GM21390 (cell line): ENCODE data around the gene XRCC3.
"Not testable (repeated sequence)": the region's sequence is repeated elsewhere in the genome, so short reads cannot be mapped to it uniquely, and the experiment has no call there.

Experiments
- ATAC-seq: cut with Tn5 transposase; IDR thresholded peaks from one replicate; pipeline ENCODE4 v1.9.1; 2021; ENCODE audit not compliant: unreplicated experiment

The XRCC3 gene

DNA sequence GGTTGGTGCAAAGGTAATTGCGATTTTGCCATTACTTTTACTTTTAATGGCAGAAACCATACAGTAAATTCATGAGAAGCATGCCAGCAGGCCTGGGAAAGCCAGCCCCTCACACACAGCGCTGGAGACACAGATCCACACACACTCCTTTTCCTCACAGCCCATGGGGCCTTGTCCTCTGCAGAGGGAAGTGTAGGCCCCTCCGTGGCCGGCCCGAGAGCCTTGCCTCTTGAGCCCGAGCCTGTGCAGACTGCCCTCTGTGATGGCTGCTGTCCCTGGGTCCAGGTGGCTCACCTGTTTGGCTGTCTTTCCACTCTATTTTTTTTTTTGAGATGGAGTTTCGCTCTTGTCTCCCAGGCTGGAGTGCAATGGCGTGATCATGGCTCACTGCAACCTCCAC, 39.3 kb downstream of the XRCC3 start:
- ATAC-seq: no peak

DNA sequence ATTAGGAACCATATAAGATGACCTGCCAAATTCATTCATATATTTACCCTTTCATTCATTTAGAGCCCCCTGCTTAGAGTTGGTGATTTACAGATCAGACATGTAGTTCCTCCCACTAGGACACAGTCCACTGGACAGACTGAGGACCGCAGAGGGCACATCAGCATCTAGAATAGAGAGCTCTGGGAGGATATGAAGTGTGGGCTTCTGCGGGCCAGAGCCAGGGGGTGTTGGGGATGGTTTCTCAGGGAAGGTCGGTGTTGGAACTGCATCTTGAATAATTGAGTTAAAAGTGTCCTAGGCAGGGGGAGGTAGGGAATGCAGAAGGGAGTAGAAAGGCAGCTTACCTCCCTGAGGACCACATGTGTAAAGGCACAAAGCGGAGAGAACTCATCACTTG, 43.3 kb downstream of the XRCC3 start:
- ATAC-seq: no peak

DNA sequence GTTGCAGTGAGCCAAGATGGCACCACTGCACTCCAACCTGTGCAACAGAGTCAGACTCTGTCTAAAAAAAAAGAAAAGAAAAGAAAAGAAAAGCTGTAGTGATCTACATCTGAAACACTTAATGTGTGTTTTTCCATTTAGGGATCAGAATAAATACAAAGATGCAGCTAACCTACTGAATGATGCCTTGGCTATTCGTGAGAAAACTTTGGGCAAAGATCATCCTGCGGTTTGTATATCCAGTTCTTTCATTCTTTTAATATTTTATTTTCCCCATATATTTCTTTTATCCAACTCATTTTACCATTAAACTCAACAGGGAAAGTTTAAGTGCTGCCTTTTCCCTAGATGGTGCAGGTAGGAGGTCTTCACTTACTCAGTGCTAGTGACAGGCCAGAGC, 45.9 kb downstream of the XRCC3 start:
- no peak for ATAC-seq

DNA sequence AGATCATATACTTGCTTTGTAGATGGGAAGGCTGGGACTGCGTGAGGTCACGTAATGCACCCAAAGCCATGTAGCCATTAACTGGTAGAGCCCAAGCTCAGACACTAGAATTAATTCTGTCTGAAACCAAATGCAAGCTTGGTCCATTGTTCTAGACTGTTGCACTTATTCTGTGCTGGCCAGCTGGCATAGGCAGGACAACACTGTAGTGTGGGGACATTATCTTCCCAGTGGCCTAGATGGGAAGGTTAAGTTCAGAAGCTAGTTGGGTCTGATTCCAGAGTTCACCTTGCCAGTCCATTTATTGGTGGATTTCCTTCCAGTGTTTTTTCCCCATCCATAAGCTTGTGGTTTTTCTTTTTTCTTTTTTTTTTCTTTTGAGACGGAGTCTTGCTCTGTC, 47.1 kb downstream of the XRCC3 start:
- ATAC-seq: no peak

DNA sequence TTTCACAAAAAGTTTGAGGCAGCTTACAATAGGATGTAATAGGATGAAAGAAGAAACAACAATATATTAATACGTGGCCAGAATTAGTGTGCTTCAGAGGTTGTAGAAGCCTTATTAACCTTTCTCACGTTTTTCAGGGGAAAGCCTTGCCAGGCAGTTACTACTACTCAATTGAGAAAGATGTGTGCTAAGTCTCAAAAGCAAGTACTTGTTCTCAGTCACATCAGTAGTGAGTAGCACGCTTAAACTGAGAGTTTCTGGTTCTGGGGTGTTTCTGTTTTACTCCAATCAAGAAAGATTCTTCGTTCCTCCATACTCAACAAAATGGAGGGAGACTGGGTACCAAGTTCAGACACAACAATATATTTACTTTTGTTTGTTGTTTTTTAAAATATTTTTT, 47.6 kb downstream of the XRCC3 start:
- no peak for ATAC-seq

DNA sequence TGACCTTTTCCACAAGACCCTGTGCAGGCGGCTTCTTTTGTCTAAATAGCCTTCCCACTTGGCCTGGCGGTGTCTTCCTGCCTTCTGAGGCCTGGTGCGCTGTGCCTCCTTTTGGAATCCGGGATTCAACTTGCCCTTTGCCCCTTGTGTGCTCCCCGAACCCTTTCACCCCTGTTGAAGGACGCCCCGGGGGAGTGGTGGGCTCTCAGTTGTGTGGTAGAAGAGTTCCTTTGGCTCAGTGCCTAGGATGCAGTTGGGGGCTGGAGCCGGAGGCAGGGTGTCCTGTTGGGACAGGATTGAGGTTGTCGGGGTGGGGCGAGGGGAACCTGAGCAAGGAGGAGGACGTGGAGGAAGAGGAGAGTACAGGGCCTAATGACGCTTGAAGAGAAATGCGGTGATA, 51.7 kb downstream of the XRCC3 start:
- no peak for ATAC-seq

DNA sequence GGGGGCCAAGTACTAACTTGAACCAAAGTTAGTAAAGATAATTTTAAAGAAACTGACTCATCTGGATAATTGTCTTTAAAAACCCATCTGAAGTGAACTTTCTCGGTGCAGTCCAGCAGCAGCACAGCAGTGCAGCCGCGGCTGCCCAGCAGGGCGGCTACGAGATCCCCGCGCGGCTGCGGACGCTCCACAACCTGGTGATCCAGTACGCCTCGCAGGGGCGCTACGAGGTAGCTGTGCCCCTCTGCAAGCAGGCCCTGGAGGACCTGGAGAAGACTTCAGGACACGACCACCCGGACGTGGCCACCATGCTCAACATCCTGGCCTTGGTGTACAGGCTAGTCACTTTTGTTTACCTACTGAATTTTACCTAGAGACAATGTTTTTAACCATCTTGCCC, 52.7 kb downstream of the XRCC3 start:
- ATAC-seq: no peak

DNA sequence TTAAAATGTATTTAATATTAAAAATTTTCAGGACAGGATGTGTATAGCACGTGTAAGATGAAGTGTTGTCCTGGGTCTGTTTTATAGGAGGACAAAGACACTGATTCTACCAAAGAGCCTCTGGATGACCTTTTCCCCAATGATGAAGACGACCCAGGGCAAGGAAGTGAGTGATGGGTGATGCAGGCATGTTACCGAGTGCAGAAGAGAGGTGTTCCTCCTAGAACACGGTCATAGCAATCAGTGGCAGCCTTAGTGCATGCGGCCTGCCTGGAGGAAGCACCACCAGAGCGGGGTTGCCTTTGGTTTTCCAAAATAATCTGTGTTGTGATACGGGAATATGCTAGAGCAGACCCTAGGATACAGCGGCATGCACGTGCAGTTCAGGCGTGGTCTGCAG, 53.2 kb downstream of the XRCC3 start:
- no peak for ATAC-seq

DNA sequence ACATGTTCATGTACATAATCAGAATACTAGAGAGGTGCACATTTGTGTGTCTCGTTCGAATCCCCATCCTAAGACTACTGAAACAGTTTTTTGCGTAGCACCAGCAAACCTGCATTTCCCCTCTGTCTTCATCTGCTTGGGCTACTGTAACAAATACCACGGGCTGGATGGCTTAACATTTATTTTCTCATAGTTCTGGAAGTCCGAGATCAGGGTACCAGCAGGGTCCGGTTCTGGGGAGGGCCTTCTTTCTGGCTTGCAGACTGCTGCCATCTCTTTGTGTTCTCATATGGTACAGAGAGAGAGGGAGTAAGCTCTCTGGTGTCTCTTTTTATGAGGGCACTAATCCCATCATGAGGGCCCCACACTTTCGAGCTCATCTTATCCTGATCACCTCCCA, 55.6 kb downstream of the XRCC3 start:
- ATAC-seq: no peak

DNA sequence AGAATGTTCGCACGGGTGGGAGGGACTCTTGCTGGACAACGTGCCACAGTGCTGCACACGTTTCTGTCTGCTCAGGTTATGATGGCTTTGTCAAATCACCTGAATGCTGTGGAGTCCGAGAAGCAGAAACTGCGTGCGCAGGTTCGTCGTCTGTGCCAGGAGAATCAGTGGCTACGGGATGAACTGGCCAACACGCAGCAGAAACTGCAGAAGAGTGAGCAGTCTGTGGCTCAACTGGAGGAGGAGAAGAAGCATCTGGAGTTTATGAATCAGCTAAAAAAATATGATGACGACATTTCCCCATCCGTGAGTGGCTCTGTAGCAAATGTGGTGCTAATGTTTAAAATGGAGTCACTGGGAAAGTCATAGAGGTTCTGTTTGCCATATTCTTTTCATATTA, 57.8 kb downstream of the XRCC3 start:
- no peak for ATAC-seq

DNA sequence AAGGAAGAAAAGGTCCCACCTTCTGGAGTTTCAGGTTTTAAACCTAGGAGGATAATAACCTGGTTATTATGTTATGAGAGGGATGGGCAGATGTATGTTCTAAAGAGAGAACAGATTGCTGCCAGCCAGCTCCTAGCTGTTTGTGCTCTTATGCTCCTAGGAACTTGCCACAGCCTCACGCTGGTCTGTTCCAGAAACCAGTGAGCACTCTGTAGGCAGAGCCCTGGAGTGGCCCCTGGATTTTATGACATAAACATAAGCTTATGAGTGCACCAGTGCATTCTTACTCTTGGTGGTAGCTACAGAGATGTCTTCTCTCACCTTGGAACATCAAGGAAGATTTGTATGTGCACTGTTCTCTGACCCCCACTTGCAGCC, 58.5 kb downstream of the XRCC3 start:
- ATAC-seq: no peak

DNA sequence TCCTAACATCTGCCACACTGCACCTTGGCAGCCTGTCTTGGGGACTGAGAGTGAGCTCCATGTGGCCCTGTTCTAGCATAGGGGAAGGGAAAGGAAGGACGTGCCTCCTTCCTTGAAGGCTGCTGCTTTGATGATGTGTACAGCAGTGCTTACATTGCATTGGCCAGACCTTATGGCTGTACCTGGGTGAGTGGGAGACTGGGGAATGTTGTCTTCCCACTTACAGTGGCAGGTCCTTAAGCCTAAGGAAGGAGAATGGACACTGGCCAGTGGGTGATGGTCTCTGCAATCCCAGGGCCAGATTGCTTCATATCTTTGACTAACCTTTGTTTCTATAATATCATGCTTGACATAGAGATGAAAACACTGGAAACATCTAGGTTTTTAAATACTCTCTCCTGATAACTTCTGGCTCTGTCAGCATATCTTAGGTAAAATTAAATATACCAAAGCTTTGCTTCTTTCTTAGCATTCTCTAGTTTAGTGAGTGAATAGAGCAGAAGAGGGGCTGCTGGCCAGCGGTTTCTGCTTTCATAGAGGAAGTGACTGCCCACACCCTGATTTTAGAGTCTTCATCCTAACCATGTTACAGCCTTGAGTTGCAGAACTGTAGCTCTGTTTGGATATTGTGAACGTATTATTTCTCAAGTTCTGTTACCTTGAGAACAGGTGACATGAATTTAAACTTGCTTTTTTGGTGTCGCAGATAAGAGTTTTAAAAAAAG, 59.1 kb downstream of the XRCC3 start:
- ATAC-seq: no peak

DNA sequence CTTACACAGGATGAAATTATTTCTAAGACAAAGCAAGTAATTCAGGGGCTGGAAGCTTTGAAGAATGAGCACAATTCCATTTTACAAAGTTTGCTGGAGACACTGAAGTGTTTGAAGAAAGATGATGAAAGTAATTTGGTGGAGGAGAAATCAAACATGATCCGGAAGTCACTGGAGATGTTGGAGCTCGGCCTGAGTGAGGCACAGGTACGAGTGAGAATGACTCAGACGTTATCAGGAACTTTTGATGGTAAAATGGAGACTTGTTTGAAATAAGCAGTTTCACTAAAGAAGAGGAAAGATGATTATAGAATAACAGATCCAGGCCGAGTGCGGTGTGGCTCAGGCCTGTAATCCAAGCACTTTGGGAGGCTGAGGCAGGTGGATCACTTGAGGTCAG, 60.6 kb downstream of the XRCC3 start:
- ATAC-seq: no peak

DNA sequence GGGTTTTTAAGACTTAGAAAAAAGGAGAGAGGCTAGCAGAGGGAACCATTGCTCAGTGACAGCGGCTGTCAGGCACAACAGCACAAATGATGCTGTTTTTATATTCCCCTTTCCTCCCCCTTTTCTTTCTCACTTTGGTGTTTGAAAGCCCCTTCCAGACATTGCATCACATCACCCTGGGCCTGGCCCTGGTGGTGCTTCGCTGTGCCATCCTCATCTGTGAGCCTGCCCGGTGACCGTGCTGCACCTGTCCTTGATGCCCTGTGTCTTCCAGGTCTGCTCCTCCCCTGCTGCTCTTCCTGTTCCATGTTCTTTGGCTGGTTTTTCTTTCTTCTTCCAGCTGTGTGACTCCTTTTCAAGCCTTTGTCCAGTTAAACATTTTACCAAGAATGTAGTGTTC, 61.4 kb downstream of the XRCC3 start:
- ATAC-seq: no peak

DNA sequence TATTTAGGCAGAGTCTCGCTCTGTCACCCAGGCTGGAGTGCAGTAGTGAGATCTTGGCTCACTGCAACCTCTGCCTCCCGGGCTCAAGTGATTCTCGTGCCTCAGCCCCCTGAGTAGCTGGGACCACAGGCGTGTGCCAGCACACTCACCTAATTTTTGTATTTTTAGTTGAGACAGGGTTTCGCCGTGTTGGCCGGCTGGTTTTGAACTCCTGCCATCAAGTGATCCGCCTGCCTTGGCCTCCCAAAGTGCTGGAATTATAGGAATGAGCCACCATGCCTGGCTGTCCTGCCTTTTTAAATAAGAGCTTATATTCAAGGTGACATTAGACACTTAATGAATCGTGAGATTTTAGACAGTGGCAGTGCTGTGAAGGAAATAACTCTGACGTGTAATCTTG, 61.9 kb downstream of the XRCC3 start:
- ATAC-seq: not testable (repeated sequence)

DNA sequence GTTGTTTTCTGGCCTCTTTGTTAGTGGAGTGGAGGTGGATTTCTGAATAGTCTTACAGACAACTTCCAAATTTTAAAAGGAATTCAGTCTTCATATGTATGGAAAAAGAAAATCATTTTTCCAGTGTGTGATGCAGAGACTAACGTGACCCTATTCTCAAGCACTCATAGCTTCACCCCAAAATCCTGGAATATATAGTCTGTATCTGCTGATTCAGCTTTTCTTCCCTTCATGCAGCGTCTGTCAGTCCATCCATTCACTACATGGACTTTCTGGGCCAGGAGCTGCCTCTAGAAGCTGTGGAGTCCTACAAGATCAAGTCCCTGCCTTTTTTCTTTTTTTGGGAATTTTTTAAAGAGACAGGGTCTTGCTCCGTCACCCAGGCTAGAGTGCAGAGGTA, 62.4 kb downstream of the XRCC3 start:
- ATAC-seq: no peak

DNA sequence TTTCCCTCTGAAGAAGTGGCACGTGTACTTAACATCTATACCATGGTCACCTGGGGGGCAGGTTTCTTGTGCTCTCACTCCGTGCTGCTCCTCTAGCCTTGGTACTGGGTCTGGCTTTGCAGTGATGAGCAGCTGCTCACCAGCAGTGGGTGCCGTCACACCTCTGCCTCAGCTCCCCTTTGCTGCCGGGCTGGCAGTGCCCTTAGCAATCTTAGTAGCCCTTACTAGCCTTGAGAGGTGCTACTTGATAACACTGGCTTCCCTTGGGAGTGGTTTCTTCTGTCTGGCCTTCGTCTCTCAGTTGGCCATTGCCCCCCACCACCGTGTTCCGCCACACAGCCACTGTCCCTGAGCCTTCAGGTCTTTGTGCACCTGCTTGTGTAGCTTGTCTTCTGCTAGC, 63.7 kb downstream of the XRCC3 start:
- ATAC-seq: no peak

DNA sequence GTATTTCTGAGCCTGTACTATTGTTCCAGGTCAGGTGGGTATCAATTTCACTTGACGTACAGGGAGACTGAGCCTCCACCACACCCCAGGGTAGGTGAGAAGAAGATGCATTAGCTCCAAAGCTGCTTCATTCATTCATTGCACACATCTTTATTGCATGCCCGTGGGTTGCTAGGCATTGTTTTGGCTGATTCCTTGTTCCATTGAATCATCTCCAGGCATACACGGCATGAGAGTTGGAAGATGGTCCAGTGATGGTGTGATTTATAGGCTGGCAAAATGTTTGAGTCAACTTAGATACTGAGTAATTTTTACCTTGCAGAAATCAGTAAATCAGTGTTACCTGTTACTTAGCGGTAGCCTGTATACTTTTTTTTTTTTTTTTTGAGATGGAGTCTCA, 65.0 kb downstream of the XRCC3 start:
- no peak for ATAC-seq

DNA sequence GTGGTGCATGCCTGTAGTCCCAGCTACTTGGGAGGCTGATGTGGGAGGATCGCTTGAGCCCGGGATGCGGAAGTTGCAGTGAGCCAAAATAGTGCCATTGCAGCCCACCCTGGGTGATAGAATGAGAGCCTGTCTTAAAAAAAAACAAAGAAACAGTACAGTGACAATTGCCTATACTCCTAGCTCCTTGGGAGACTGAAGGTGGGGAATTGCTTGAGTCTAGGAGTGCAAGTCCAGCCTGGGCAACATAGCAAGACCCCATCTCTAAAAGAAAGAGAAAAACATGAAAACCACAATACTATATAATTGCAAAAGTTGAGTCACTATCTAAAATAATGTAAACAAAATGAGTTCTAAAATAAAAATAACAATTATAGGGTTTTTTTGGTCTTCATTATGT, 66.2 kb downstream of the XRCC3 start:
- ATAC-seq: no peak
